T-helper 17 cell (primary cell): ENCODE data around the gene TRDN. TPM values are rescaled to one million over a fixed set of nuclear protein-coding genes. Genes with fewer than 3 reads are reported as not detected.

ENCODE experiments used
- ATAC-seq: fragments of 150-1000 bp; cut with Tn5 transposase; 2 replicates; pipeline ENCODE4 v1.10.0; 2021; ENCODE audit warnings: mild to moderate bottlenecking, moderate library complexity
- DNase-seq, 3 donors: peaks; one replicate each; pipeline versions ENCODE4 v3.0.0 to v3.0.0-alpha.2; 2020 to 2021
- H3K9me3 ChIP-seq: one replicate; pipeline ENCODE4 v1.7.0; 2013; ENCODE audit warnings: low read length, mild to moderate bottlenecking; ENCODE audit not compliant: control insufficient read depth, poor library complexity, severe bottlenecking
- H3K27ac Mint-ChIP-seq: one replicate; pipeline ENCODE4 v1.8.0; 2022; ENCODE audit warnings: mild to moderate bottlenecking, moderate library complexity, mixed read lengths
- H3K27me3 Mint-ChIP-seq: one replicate; pipeline ENCODE4 v1.8.0; 2022; ENCODE audit warnings: mixed read lengths
- H3K36me3 Mint-ChIP-seq: one replicate; pipeline ENCODE4 v1.8.0; 2022; ENCODE audit warnings: low read depth, mixed read lengths
- H3K4me1 Mint-ChIP-seq: one replicate; pipeline ENCODE4 v1.8.0; 2022; ENCODE audit warnings: mild to moderate bottlenecking, mixed read lengths
- H3K4me3 Mint-ChIP-seq: one replicate; pipeline ENCODE4 v1.8.0; 2022; ENCODE audit warnings: mild to moderate bottlenecking, moderate library complexity, mixed read lengths
- total RNA-seq, 4 donors: library from RNA in 2 of 4; stranded (reverse) in 2 of 4; gene quantifications; one replicate each; pipeline ENCODE4 v1.2.3 and lab custom pipeline; 2022 to 2026

The TRDN gene
- total RNA-seq, 2 donors from 2014 or later = not detected

DNA sequence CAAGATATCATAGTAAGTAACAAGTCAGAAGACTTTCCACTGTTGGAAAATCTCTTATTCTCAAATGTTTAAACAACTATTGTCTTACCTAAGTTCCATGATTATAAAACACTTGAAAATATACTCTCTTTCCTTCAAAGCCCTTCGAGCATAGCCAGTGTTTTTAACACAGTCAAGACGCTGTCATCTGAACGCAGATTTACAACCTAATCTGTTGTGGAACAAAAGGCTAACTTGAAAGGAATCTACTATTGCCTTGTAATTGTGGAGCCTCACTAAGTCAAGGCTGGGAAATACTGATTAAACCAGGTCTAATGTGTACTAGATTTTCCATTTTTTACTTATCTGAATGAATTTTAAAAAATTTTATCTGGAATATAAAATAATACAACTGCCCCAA lies 205.8 kb downstream of the TRDN start:
- no peak for ATAC-seq

GRCh38 chr6:123427008-123427407 lies 209.7 kb downstream of the TRDN start:
- no peaks in the 10 kb centered on the region for H3K4me1 Mint-ChIP-seq
- no peak overlapping the region for H3K27ac Mint-ChIP-seq
- DNase-seq (no peak), ATAC-seq (no peak)
- no peaks in the 10 kb centered on the region for H3K9me3 ChIP-seq
- no peaks in the 10 kb centered on the region for H3K27me3 Mint-ChIP-seq
- H3K4me3 Mint-ChIP-seq = no peak overlapping the region
- H3K36me3 Mint-ChIP-seq = no peaks in the 10 kb centered on the region

More for the DNA sequence above, 205.8 kb downstream of the TRDN start:
- no peaks in the 10 kb centered on the region for H3K9me3 ChIP-seq
- Mint-ChIP-seq H3K4me1 (no peaks in the 10 kb centered on the region), H3K4me3 (no peak overlapping the region), H3K27ac (no peak overlapping the region), H3K36me3 (no peaks in the 10 kb centered on the region), H3K27me3 (no peaks in the 10 kb centered on the region)
- DNase-seq = no peak

GRCh38 chr6:123423130-123423529 lies 213.6 kb downstream of the TRDN start:
- H3K36me3 Mint-ChIP-seq = no peaks in the 10 kb centered on the region
- H3K4me3 Mint-ChIP-seq = no peak overlapping the region
- no peaks in the 10 kb centered on the region for H3K27me3 Mint-ChIP-seq
- DNase-seq (no peak), ATAC-seq (no peak)
- no peaks in the 10 kb centered on the region for H3K9me3 ChIP-seq
- H3K27ac Mint-ChIP-seq = no peak overlapping the region
- no peaks in the 10 kb centered on the region for H3K4me1 Mint-ChIP-seq

- ATAC-seq = no peak
- DNase-seq = no peak
- Mint-ChIP-seq H3K27ac (no peak overlapping the region), H3K4me1 (no peaks in the 10 kb centered on the region), H3K4me3 (no peak overlapping the region), H3K27me3 (no peaks in the 10 kb centered on the region), H3K36me3 (no peaks in the 10 kb centered on the region)
- H3K9me3 ChIP-seq = no peaks in the 10 kb centered on the region
Measured at GRCh38 chr6:123420512-123420911, 216.2 kb downstream of the TRDN start.

DNA sequence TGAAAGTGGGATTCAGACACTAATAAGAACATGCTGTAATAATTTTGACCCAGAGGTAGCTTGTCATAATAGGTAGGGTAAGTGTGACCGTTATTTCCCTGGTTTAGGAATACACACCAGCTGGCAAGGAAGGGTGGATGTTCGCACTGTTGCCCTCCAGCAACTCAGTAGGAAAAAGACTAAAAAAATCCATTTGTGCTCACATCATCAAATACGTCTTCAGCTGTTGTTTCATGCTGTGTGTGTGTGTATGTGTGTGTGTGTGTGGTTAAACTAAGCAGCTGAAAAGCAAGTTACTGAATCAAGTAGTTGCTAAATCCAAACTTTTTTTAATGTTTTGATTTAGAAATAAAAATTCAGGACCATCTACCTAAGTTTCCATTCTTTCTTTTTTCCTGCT lies 218.7 kb downstream of the TRDN start:
- Mint-ChIP-seq H3K4me3 (no peak overlapping the region), H3K4me1 (no peaks in the 10 kb centered on the region), H3K27me3 (no peaks in the 10 kb centered on the region), H3K36me3 (no peaks in the 10 kb centered on the region), H3K27ac (no peak overlapping the region)
- H3K9me3 ChIP-seq = no peaks in the 10 kb centered on the region
- ATAC-seq (no peak), DNase-seq (no peak)

- DNase-seq (no peak), ATAC-seq (no peak)
- no peaks in the 10 kb centered on the region for H3K9me3 ChIP-seq
- Mint-ChIP-seq H3K4me3 (no peak overlapping the region), H3K36me3 (no peaks in the 10 kb centered on the region), H3K27ac (no peak overlapping the region), H3K27me3 (no peaks in the 10 kb centered on the region), H3K4me1 (no peaks in the 10 kb centered on the region)
Measured at GRCh38 chr6:123417535-123417934, 219.2 kb downstream of the TRDN start.

DNA sequence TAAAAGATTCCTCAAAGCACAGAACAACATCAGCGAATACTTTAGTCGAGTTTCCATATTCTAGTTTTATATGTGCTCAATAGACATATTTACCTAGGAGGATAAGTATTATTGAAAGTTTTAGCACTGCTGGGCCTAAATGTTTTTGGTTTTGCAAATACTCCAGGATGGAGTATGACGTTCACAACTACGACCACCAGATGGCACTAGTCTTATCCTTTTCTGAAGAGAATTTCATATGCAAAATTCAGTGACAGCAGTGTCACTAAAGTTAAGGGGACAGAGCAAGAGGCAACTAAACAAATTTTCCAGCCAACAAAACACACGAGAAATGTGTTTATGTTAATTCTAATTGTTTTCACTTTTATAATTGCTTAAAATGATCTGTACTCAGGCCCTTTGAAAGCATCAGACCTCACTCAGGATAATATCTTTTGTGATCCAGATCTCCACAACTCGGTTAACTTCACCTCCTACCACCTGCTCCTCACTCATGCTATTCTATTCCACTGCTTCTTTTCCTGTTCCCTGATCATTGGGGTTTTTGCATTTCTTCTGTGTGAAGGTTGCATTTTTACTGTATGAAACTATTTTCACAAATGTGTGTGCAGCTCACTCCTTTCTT lies 220.8 kb downstream of the TRDN start:
- no peak overlapping the region for H3K4me3 Mint-ChIP-seq
- H3K27ac Mint-ChIP-seq = no peak overlapping the region
- no peaks in the 10 kb centered on the region for H3K27me3 Mint-ChIP-seq
- DNase-seq (no peak), ATAC-seq (peak; percentile 40)
- no peaks in the 10 kb centered on the region for H3K36me3 Mint-ChIP-seq
- H3K4me1 Mint-ChIP-seq = no peaks in the 10 kb centered on the region
- H3K9me3 ChIP-seq = no peaks in the 10 kb centered on the region

DNA sequence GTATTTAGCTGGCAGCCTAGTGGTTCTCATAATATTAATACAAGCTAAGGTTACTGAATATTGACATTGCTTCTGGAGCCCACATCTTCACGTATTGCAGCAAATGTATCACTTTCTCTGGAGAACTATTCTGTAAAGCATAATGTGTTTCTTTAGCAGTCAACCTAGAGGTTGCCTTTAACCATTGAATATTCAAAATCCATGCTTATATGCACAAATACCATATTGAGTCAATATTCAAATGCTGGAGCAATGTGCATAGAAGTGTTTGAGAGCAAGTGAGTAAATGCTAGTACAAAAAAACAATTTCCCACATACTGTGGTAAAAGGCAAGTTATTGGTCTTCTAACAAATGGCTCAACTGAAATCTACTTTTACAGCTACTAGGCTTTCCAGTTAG lies 231.8 kb downstream of the TRDN start:
- H3K27me3 Mint-ChIP-seq = no peaks in the 10 kb centered on the region
- DNase-seq = no peak

DNA sequence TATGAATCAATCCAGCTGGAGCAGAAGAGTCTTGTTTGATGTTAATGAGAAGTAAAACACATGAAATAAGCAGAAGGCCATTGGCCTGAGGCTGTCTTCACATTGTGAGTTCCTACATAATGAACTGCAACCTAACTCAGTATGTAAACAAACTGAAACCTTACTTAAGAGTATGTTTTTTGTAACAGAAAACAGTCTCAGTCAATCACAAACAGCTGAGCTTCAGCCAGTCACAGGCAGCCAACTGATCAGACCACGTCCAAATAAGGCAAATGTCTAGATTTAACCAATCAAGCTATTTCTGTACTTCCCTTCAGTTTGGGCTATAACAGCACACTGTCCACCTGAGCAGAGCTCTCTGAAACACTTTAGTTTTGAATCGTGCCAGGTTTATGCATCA lies 234.7 kb downstream of the TRDN start:
- H3K4me3 Mint-ChIP-seq = no peak overlapping the region
- H3K4me1 Mint-ChIP-seq = no peaks in the 10 kb centered on the region
- no peak for DNase-seq
- H3K36me3 Mint-ChIP-seq = no peaks in the 10 kb centered on the region
- H3K27ac Mint-ChIP-seq = no peak overlapping the region
- H3K9me3 ChIP-seq = no peaks in the 10 kb centered on the region
- no peak for ATAC-seq
- H3K27me3 Mint-ChIP-seq = no peaks in the 10 kb centered on the region

More for the DNA sequence above, 231.8 kb downstream of the TRDN start:
- no peaks in the 10 kb centered on the region for H3K36me3 Mint-ChIP-seq
- H3K4me1 Mint-ChIP-seq = no peaks in the 10 kb centered on the region
- no peaks in the 10 kb centered on the region for H3K9me3 ChIP-seq
- no peak overlapping the region for H3K4me3 Mint-ChIP-seq
- H3K27ac Mint-ChIP-seq = no peak overlapping the region
- ATAC-seq = no peak

DNA sequence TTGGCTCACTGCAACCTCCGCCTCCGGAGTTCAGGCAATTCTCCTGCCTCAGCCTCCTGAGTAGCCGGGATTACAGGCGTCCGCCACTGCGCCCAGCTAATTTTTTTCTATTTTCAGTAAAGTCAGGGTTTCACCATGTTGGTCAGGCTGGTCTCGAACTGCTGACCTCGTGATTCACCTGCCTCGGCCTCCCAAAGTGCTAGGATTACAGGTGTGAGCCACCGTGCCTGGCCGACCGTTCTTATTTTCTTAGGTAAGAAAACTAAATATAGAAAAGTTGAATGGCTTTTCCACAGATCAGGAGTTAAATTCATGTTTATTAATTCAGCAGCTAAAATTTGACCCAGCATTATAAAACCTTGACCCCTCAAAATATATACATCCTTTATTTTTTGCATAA lies 238.7 kb downstream of the TRDN start:
- no peaks in the 10 kb centered on the region for H3K36me3 Mint-ChIP-seq
- no peaks in the 10 kb centered on the region for H3K9me3 ChIP-seq
- no peaks in the 10 kb centered on the region for H3K4me1 Mint-ChIP-seq
- H3K27me3 Mint-ChIP-seq = no peaks in the 10 kb centered on the region
- no peak overlapping the region for H3K27ac Mint-ChIP-seq
- DNase-seq (no peak), ATAC-seq (no peak)
- H3K4me3 Mint-ChIP-seq = no peak overlapping the region

GRCh38 chr6:123393331-123393730 lies 243.4 kb downstream of the TRDN start:
- no peaks in the 10 kb centered on the region for H3K4me1 Mint-ChIP-seq
- H3K9me3 ChIP-seq = no peaks in the 10 kb centered on the region
- ATAC-seq = no peak
- H3K27ac Mint-ChIP-seq = no peak overlapping the region
- H3K36me3 Mint-ChIP-seq = no peaks in the 10 kb centered on the region
- DNase-seq = no peak
- H3K4me3 Mint-ChIP-seq = no peak overlapping the region
- H3K27me3 Mint-ChIP-seq = no peaks in the 10 kb centered on the region

DNA sequence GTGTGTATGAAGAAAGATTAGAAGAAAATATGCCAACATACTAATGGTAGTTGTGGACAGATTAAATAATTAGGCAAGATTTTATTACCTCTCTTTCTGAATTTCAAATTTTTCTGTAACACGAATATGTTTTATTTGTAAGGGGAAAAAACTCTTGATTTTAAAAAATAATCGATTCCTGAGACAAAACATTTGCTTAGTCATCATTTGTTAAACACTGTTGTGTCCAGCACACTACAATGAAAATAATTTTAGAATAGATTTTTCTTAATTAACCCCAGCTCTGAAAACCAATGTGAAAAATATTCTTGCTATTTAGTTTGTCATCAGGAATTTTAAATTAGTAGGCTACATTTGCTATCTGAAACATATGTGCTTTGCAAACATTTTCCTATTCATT lies 253.0 kb downstream of the TRDN start:
- Mint-ChIP-seq H3K4me3 (no peak overlapping the region), H3K36me3 (no peaks in the 10 kb centered on the region), H3K4me1 (no peaks in the 10 kb centered on the region), H3K27me3 (no peaks in the 10 kb centered on the region), H3K27ac (no peak overlapping the region)
- ATAC-seq (no peak), DNase-seq (no peak)
- H3K9me3 ChIP-seq = no peaks in the 10 kb centered on the region

- H3K27me3 Mint-ChIP-seq = no peaks in the 10 kb centered on the region
- no peak for DNase-seq
- no peaks in the 10 kb centered on the region for H3K4me1 Mint-ChIP-seq
- no peaks in the 10 kb centered on the region for H3K36me3 Mint-ChIP-seq
- no peak for ATAC-seq
- no peak overlapping the region for H3K4me3 Mint-ChIP-seq
- H3K9me3 ChIP-seq = no peaks in the 10 kb centered on the region
- H3K27ac Mint-ChIP-seq = no peak overlapping the region
Measured at GRCh38 chr6:123380257-123380656, 256.5 kb downstream of the TRDN start.

DNA sequence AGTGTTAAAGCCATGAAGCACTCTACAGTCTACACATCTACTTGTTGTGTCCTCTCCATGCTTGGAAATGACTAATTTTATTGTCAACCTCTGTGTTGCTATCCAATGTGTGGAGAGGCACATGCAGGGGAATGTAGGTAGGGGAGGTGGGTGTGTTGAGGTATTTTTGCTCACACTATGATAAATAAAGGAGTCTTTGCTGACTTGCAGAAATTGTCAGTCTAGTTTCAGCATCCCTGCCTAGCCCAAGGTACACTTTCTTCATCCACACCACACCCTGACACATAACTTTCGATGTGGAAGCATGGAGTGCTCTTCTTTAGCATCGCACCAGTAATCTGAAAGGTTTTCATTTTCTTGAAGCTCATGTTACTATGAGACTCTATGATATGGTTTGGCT lies 264.0 kb downstream of the TRDN start:
- no peaks in the 10 kb centered on the region for H3K9me3 ChIP-seq
- Mint-ChIP-seq H3K27ac (no peak overlapping the region), H3K4me1 (no peaks in the 10 kb centered on the region), H3K4me3 (no peak overlapping the region), H3K27me3 (no peaks in the 10 kb centered on the region), H3K36me3 (no peaks in the 10 kb centered on the region)
- DNase-seq (no peak), ATAC-seq (no peak)
